Type B pancreatic cell (in vitro differentiated cells): Measurements from ENCODE around the gene BEX2. TPM values are rescaled to one million over a fixed set of nuclear protein-coding genes. Genes with fewer than 3 reads are reported as not detected.

ENCODE experiments used
- DNase-seq: peaks from one replicate; pipeline ENCODE4 v3.0.0; 2021; ENCODE audit warnings: mixed read lengths; ENCODE audit not compliant: unreplicated experiment; ENCODE audit errors: extremely low spot score
- H3K27ac Mint-ChIP-seq: 2 replicates; pipeline ENCODE4 v1.8.0; 2021; ENCODE audit warnings: mild to moderate bottlenecking, mixed read lengths
- H3K27me3 Mint-ChIP-seq: 2 replicates; pipeline ENCODE4 v1.8.0; 2021; ENCODE audit warnings: mixed read lengths
- H3K36me3 Mint-ChIP-seq: 2 replicates; pipeline ENCODE4 v1.8.0; 2021; ENCODE audit warnings: mixed read lengths
- H3K4me1 Mint-ChIP-seq: one replicate; pipeline ENCODE4 v1.8.0; 2021; ENCODE audit warnings: mixed read lengths; ENCODE audit not compliant: unreplicated experiment
- H3K4me3 Mint-ChIP-seq: 2 replicates; pipeline ENCODE4 v1.8.0; 2021; ENCODE audit warnings: mild to moderate bottlenecking, mixed read lengths
- H3K9me3 Mint-ChIP-seq: 2 replicates; pipeline ENCODE4 v1.8.0; 2021; ENCODE audit warnings: mixed read lengths
- total RNA-seq: library from RNA; stranded (reverse); gene quantifications from 2 replicates; pipeline ENCODE4 v1.2.1, GENCODE V29; 2021; ENCODE audit warnings: low replicate concordance
- TF ChIP-seq, protein P1 (sequence below): fragments of 200-600 bp; sonication (generic); conservative IDR thresholded peaks from 2 replicates; pipeline ENCODE4 v1.5.0; 2021; ENCODE audit warnings: antibody characterized with exemption, mild to moderate bottlenecking

BEX2 gene
- total RNA-seq, 1 donor from 2014 or later, result 24.3 TPM

DNA sequence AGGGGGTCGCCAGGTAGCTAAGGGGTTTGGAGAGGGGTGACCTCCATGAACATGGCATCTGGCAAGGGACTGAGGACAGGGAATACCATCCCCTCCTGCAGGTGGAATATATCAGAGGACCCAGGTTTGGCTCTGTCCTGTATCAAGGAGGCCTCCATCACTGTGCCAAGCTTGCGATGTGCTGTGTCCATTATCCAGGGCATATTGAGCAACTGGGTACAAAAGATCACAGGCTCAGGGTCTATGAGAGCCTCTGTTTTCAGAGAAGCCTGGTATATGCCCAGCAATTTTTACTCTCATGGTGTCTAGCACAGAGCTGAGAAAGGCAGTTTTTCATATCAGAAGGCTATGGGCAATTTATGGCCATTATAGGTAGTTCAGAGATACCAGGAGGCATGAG is 17.7 kb downstream of the BEX2 start:
- TF ChIP-seq, protein P1, sequence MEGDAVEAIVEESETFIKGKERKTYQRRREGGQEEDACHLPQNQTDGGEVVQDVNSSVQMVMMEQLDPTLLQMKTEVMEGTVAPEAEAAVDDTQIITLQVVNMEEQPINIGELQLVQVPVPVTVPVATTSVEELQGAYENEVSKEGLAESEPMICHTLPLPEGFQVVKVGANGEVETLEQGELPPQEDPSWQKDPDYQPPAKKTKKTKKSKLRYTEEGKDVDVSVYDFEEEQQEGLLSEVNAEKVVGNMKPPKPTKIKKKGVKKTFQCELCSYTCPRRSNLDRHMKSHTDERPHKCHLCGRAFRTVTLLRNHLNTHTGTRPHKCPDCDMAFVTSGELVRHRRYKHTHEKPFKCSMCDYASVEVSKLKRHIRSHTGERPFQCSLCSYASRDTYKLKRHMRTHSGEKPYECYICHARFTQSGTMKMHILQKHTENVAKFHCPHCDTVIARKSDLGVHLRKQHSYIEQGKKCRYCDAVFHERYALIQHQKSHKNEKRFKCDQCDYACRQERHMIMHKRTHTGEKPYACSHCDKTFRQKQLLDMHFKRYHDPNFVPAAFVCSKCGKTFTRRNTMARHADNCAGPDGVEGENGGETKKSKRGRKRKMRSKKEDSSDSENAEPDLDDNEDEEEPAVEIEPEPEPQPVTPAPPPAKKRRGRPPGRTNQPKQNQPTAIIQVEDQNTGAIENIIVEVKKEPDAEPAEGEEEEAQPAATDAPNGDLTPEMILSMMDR, result no peak
- Mint-ChIP-seq H3K9me3 (no peaks in the 10 kb centered on the region), H3K4me1 (no peaks in the 10 kb centered on the region), H3K4me3 (no peak overlapping the region), H3K27me3 (peaks cover 4% of the 10 kb centered on the region), H3K36me3 (no peaks in the 10 kb centered on the region), H3K27ac (no peak overlapping the region)
- no peak for DNase-seq

DNA sequence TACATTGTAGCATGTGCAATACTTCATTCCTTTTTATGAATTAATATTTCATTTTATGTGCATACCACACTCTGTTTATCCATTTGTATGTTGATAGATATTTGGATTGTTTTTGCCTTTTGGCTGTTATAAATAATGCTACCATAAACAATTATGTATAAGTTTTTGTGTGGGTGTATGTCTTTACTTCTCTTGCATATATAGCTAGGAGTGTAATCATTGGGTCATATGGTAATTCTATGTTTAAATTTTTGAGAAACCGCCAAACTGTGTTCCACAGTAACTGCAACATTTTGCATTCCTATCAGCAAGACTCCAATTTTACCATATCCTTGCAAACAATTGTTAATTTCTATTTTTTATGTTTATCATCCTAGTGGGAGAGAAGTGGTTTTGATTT is 31.2 kb downstream of the BEX2 start:
- no peaks in the 10 kb centered on the region for H3K9me3 Mint-ChIP-seq
- no peak overlapping the region for H3K4me3 Mint-ChIP-seq
- TF ChIP-seq, protein P1, result no peak
- H3K27ac Mint-ChIP-seq, result no peak overlapping the region
- no peaks in the 10 kb centered on the region for H3K36me3 Mint-ChIP-seq
- DNase-seq, result no peak
- H3K4me1 Mint-ChIP-seq, result no peaks in the 10 kb centered on the region
- H3K27me3 Mint-ChIP-seq, result peaks cover 12% of the 10 kb centered on the region

DNA sequence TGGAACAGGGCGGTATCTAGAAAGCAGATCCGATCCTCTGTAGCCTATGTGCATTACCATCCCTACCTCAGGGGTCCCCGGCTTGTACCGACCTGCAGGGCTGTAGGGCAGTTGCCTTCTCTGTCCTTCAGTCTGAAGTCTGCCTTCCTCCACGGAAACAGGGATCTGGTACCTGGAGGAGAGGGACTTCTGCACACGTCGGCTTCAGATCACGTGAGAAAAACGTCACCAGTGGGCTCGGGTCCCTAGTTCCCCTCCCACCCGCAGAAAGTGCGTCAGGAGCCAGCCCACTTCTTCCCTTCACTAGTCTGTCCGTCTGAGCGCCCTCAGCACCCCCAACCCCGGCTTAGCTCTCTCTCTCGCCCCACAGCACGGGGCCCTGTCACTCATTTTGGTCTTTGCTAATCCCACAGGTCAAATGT is 34.2 kb downstream of the BEX2 start, which contains the start of gene TCEAL5:
Gene TCEAL5 (minus strand): TSS at position 170 of the 422 bp plus-strand sequence. CDS start 2,187 bp downstream, outside the sequence.
- Mint-ChIP-seq H3K9me3 (no peaks in the 10 kb centered on the region), H3K36me3 (no peaks in the 10 kb centered on the region), H3K27ac (no peak within 1 kb of the TSS), H3K27me3 (peaks cover 18% of the 10 kb centered on the region), H3K4me1 (no peaks in the 10 kb centered on the region), H3K4me3 (no peak within 1 kb of the TSS)
- DNase-seq, result no peak
- TF ChIP-seq, protein P1, result no peak

DNA sequence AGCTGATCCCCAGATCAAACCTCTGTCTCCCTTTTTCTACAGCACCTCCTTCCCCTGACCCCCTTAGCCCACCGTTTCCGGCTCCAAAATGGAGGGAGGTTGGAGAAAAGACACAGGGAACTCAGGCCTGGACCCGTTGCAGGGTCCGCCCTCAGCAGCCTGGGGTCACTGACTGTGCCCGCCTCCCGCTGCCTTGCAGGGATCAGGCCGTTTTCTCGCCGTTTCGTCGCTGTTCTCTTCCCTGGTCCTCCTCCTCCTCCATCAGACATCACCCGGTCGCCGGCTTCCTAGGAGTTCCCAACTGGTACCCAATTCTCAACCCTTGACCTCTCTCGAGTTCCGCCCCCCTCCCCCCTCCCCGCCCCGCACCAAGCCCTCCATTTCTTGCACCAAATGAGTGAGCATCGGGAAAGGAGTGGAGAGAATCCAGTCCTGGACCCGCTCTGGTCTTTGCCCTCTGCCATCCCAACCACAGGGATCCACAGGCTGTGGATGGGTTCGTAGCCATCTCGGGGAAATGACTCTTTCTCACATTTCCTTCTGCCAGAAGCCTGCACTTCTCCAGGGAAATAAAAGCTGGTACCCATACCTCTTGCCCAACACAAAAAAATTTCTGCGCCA is 34.7 kb downstream of the BEX2 start:
- Mint-ChIP-seq H3K36me3 (no peaks in the 10 kb centered on the region), H3K9me3 (no peaks in the 10 kb centered on the region), H3K27ac (no peak overlapping the region), H3K4me3 (no peak overlapping the region), H3K27me3 (peaks cover 18% of the 10 kb centered on the region), H3K4me1 (no peaks in the 10 kb centered on the region)
- DNase-seq, result no peak
- TF ChIP-seq, protein P1, result no peak

DNA sequence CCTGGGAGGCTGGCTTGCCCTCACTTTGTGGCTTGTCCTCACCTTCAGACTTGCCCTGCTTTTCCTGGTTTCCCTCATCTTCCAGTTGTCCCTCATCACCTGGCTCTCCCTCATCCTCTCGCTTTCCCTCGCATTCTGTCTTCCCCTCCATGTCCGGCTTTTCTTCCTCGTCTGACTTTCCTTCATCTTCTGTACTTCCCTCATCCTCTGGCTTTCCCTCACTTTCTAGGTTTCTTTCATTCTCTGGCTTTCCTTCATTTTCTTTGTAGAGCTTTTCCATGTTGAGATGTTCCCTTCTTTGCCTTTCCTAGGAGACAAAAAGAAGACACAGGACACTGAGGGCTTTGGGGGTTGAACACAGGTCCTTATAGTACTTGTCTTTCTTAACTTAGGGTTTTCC is 36.5 kb downstream of the BEX2 start:
- no peak for DNase-seq
- no peaks in the 10 kb centered on the region for H3K36me3 Mint-ChIP-seq
- H3K4me3 Mint-ChIP-seq, result no peak overlapping the region
- TF ChIP-seq, protein P1, result no peak
- no peaks in the 10 kb centered on the region for H3K4me1 Mint-ChIP-seq
- H3K27ac Mint-ChIP-seq, result no peak overlapping the region
- H3K9me3 Mint-ChIP-seq, result no peaks in the 10 kb centered on the region
- peaks cover 18% of the 10 kb centered on the region for H3K27me3 Mint-ChIP-seq

Other genes starting within 250 kb of the BEX2 start
- gene BEX1, start 246.8 kb downstream of the BEX2 start, total RNA-seq, result 61.9 and 67.8 TPM in 2 replicates
- 0.19 and 0.27 TPM in 2 replicates for gene NXF3, start 217.8 kb downstream of the BEX2 start, total RNA-seq
- gene BEX4, start 95.9 kb downstream of the BEX2 start, total RNA-seq, result 57.0 and 80.1 TPM in 2 replicates
- gene TCEAL8, start 55.8 kb downstream of the BEX2 start, total RNA-seq, result 61.8 and 99.8 TPM in 2 replicates
- gene TCEAL5, start 34.2 kb downstream of the BEX2 start, total RNA-seq, result 0.71 TPM in 1 of 2 replicates, not detected in the other
- 6.2 and 16.4 TPM in 2 replicates for gene TCEAL7, start 19.2 kb upstream of the BEX2 start, total RNA-seq
- gene TCEAL9, start 45.5 kb upstream of the BEX2 start, total RNA-seq, result 43.1 and 64.1 TPM in 2 replicates
- gene BEX3, start 65.5 kb upstream of the BEX2 start, total RNA-seq, result 194 and 251 TPM in 2 replicates
- gene RAB40A, start 208.5 kb upstream of the BEX2 start, total RNA-seq, result 0.36 and 0.51 TPM in 2 replicates